Mesothelial cell of epicardium (in vitro differentiated cells): Measurements from ENCODE around the gene TNK2. TPM values are rescaled to one million over a fixed set of nuclear protein-coding genes. Genes with fewer than 3 reads are reported as not detected.

Source experiments
- DNase-seq, 2 experiments: peaks; one replicate each; pipeline ENCODE4 v3.0.0; 2021; ENCODE audit warnings: low spot score in 2 of 2; ENCODE audit not compliant: unreplicated experiment in 2 of 2
- H3K27ac Mint-ChIP-seq: 2 replicates; pipeline ENCODE4 v1.8.0; 2021; ENCODE audit warnings: mixed read lengths
- H3K27me3 Mint-ChIP-seq: 2 replicates; pipeline ENCODE4 v1.8.0; 2021; ENCODE audit warnings: low read depth, mixed read lengths
- H3K36me3 Mint-ChIP-seq: 2 replicates; pipeline ENCODE4 v1.8.0; 2021; ENCODE audit warnings: mixed read lengths
- H3K4me1 Mint-ChIP-seq: 2 replicates; pipeline ENCODE4 v1.8.0; 2021; ENCODE audit warnings: mixed read lengths
- H3K4me3 Mint-ChIP-seq: 2 replicates; pipeline ENCODE4 v1.8.0; 2021; ENCODE audit warnings: mild to moderate bottlenecking, moderate library complexity, mixed read lengths
- H3K9me3 Mint-ChIP-seq: 2 replicates; pipeline ENCODE4 v1.8.0; 2021; ENCODE audit warnings: mixed read lengths
- CTCF ChIP-seq: fragments of 200-600 bp; sonication (generic); IDR thresholded peaks from one replicate; pipeline ENCODE4 v1.5.0; 2021; ENCODE audit warnings: antibody characterized with exemption; ENCODE audit not compliant: unreplicated experiment
- total RNA-seq: library from RNA; stranded (reverse); gene quantifications from 3 replicates; pipeline ENCODE4 v1.2.1, GENCODE V29; 2021

TNK2 gene
- total RNA-seq, 1 donor from 2014 or later, result 49.1 TPM

GRCh38 chr3:195879416-195880036 is 28.8 kb downstream of the TNK2 start:
- no peak for DNase-seq
- no peaks in the 10 kb centered on the region for H3K27me3 Mint-ChIP-seq
- no peak overlapping the region for H3K27ac Mint-ChIP-seq
- no peaks in the 10 kb centered on the region for H3K4me1 Mint-ChIP-seq
- H3K36me3 Mint-ChIP-seq, result peaks cover 13% of the 10 kb centered on the region
- no peak for TF ChIP-seq CTCF
- H3K4me3 Mint-ChIP-seq, result no peak overlapping the region
- H3K9me3 Mint-ChIP-seq, result no peaks in the 10 kb centered on the region

GRCh38 chr3:195878424-195879274 is 29.7 kb downstream of the TNK2 start:
- Mint-ChIP-seq H3K36me3 (peaks cover 9% of the 10 kb centered on the region), H3K4me1 (no peaks in the 10 kb centered on the region), H3K27ac (no peak overlapping the region), H3K9me3 (no peaks in the 10 kb centered on the region), H3K4me3 (no peak overlapping the region), H3K27me3 (no peaks in the 10 kb centered on the region)
- no peak for DNase-seq
- no peak for TF ChIP-seq CTCF

GRCh38 chr3:195877767-195878423 is 30.5 kb downstream of the TNK2 start:
- no peaks in the 10 kb centered on the region for H3K4me1 Mint-ChIP-seq
- TF ChIP-seq CTCF, result no peak
- H3K9me3 Mint-ChIP-seq, result no peaks in the 10 kb centered on the region
- H3K36me3 Mint-ChIP-seq, result peaks cover 6% of the 10 kb centered on the region
- DNase-seq, result no peak
- no peaks in the 10 kb centered on the region for H3K27me3 Mint-ChIP-seq
- H3K27ac Mint-ChIP-seq, result no peak overlapping the region
- no peak overlapping the region for H3K4me3 Mint-ChIP-seq

GRCh38 chr3:195877136-195877715 is 31.1 kb downstream of the TNK2 start:
- Mint-ChIP-seq H3K27me3 (no peaks in the 10 kb centered on the region), H3K4me3 (no peak overlapping the region), H3K4me1 (no peaks in the 10 kb centered on the region), H3K36me3 (peaks cover 6% of the 10 kb centered on the region), H3K9me3 (no peaks in the 10 kb centered on the region), H3K27ac (no peak overlapping the region)
- DNase-seq, result no peak
- no peak for TF ChIP-seq CTCF

GRCh38 chr3:195876297-195877064 is 31.9 kb downstream of the TNK2 start:
- H3K36me3 Mint-ChIP-seq, result peaks cover 6% of the 10 kb centered on the region
- H3K27me3 Mint-ChIP-seq, result no peaks in the 10 kb centered on the region
- no peak for DNase-seq
- H3K27ac Mint-ChIP-seq, result no peak overlapping the region
- H3K9me3 Mint-ChIP-seq, result no peaks in the 10 kb centered on the region
- no peak for TF ChIP-seq CTCF
- H3K4me1 Mint-ChIP-seq, result no peaks in the 10 kb centered on the region
- no peak overlapping the region for H3K4me3 Mint-ChIP-seq
